GM12873 (cell line): ENCODE measurements around the gene CSE1L.

ENCODE experiments used
- CTCF ChIP-seq: IDR thresholded peaks from 2 replicates; pipeline ENCODE4 v1.5.1; 2012; ENCODE audit warnings: low read depth, mild to moderate bottlenecking, moderate library complexity, low read length, control low read depth; ENCODE audit not compliant: insufficient read depth; ENCODE audit errors: missing control alignments

CSE1L gene

GRCh38 chr20:49118307-49118706 is 72.2 kb downstream of the CSE1L start:
- no peak for TF ChIP-seq CTCF

- TF ChIP-seq CTCF: no peak
These were observed 73.9 kb downstream of the CSE1L start for GRCh38 chr20:49119988-49120387.

GRCh38 chr20:49122920-49123319 is 76.8 kb downstream of the CSE1L start:
- no peak for TF ChIP-seq CTCF

- TF ChIP-seq CTCF: no peak
These were observed 77.9 kb downstream of the CSE1L start for GRCh38 chr20:49123982-49124381.

GRCh38 chr20:49132995-49133478 is 86.9 kb downstream of the CSE1L start:
- TF ChIP-seq CTCF: peak; percentile 54

GRCh38 chr20:49133571-49133970 is 87.5 kb downstream of the CSE1L start:
- TF ChIP-seq CTCF: no peak

- TF ChIP-seq CTCF: no peak
These were observed 90.9 kb downstream of the CSE1L start for GRCh38 chr20:49136817-49137571.
